Left lung (tissue), 10 donors: Measurements from ENCODE around the gene LRRC4C. TPM values are rescaled to one million over a fixed set of nuclear protein-coding genes. Genes with fewer than 3 reads are reported as not detected.

ENCODE experiments used
- ATAC-seq: fragments of 200-7000 bp; cut with Tn5 transposase; one replicate; pipeline ENCODE4 v1.9.1; 2020; ENCODE audit warnings: moderate library complexity
- DNase-seq, 4 donors: peaks; one replicate each; pipeline ENCODE4 v3.0.0-alpha.2; 2013 to 2020
- H3K27ac ChIP-seq, 2 donors: fragments of 200-600 bp; sonication (generic) in 1 of 2; one replicate each; pipeline versions ENCODE4 v1.5.0 to v1.8.0; 2020 to 2021
- H3K27me3 ChIP-seq, 2 donors: fragments of 200-600 bp; sonication (generic) in 1 of 2; one replicate each; pipeline versions ENCODE4 v1.5.0 to v1.8.0; 2020 to 2021
- H3K36me3 ChIP-seq, 2 donors: fragments of 200-600 bp; sonication (generic) in 1 of 2; one replicate each; pipeline versions ENCODE4 v1.5.0 to v1.8.0; 2020 to 2021
- H3K4me1 ChIP-seq, 2 donors: fragments of 200-600 bp; one replicate each; pipeline ENCODE4 v1.8.0; 2021
- H3K4me3 ChIP-seq, 2 donors: fragments of 200-600 bp; sonication (generic) in 1 of 2; one replicate each; pipeline versions ENCODE4 v1.5.0 to v1.8.0; 2020 to 2021; ENCODE audit warnings: mild to moderate bottlenecking in 1 of 2
- H3K9me3 ChIP-seq, 2 donors: fragments of 200-600 bp; sonication (generic) in 1 of 2; one replicate each; pipeline versions ENCODE4 v1.5.0 to v1.8.0; 2020 to 2021
- intact Hi-C, 2 donors: fragments of 100-400 bp; cut with DNase I; formaldehyde crosslinking; loops; one replicate each; pipeline versions ENCODE4 v1.11.2 to v1.14.2; 2022
- polyA plus RNA-seq, 6 donors: library from polyadenylated mRNA; unstranded; fragments of 120-200 nt; gene quantifications; one replicate each; pipeline ENCODE4 v1.2.1, GENCODE V29; 2013; ENCODE audit not compliant: insufficient read length in 6 of 6
- total RNA-seq, 2 donors: library from RNA; stranded (reverse); fragmentation: NEBNext Ultra II Directional; extraction: Animal tissue kit (Norgen Biotek cat#: 25700); gene quantifications; one replicate each; pipeline ENCODE4 v1.2.1, GENCODE V29; 2021
- TF ChIP-seq, protein P1 (sequence below), 2 donors: fragments of 200-600 bp; sonication (generic) in 1 of 2; IDR thresholded peaks; one replicate each; pipeline versions ENCODE4 v1.5.0 to v1.8.0; 2021; ENCODE audit warnings: antibody characterized with exemption in 2 of 2
- donor health status: DM: no; HTN: yes; CAD: no.
- donor health status: DM: no; HTN: no; CAD: no.

Gene LRRC4C
- total and polyA plus RNA-seq, 8 donors: 0.50 to 6.8 (median 4.2) TPM

DNA sequence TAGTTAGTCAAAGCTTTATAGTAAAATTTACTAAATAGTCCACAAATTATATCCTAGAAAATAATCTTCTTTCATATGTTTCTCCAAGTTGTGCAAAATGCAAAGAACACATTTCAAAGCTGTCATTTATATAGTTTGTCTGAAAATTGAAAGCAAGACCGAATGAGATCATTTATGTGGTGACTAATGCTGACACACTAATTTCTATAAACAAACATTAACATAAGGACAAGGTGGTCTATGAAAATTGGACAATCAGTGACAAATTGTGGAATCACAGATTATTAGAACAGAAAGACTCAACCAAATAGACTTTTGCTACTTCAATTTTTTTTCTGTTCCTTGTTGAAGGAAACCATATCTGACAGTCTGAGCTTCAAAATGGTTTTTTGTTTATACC lies 1056.1 kb downstream of the LRRC4C start:
- intact Hi-C loops: no loop called here
- no peak for ATAC-seq
- Histone ChIP-seq H3K4me1 (no peaks in the 10 kb centered on the region), H3K27ac (no peak overlapping the region), H3K27me3 (no peaks in the 10 kb centered on the region), H3K4me3 (no peak overlapping the region), H3K9me3 (no peaks in the 10 kb centered on the region), H3K36me3 (no peaks in the 10 kb centered on the region)
- TF ChIP-seq, protein P1, sequence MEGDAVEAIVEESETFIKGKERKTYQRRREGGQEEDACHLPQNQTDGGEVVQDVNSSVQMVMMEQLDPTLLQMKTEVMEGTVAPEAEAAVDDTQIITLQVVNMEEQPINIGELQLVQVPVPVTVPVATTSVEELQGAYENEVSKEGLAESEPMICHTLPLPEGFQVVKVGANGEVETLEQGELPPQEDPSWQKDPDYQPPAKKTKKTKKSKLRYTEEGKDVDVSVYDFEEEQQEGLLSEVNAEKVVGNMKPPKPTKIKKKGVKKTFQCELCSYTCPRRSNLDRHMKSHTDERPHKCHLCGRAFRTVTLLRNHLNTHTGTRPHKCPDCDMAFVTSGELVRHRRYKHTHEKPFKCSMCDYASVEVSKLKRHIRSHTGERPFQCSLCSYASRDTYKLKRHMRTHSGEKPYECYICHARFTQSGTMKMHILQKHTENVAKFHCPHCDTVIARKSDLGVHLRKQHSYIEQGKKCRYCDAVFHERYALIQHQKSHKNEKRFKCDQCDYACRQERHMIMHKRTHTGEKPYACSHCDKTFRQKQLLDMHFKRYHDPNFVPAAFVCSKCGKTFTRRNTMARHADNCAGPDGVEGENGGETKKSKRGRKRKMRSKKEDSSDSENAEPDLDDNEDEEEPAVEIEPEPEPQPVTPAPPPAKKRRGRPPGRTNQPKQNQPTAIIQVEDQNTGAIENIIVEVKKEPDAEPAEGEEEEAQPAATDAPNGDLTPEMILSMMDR (IDR thresholded peaks at IDR 0.05): no peak
- DNase-seq: no peak

DNA sequence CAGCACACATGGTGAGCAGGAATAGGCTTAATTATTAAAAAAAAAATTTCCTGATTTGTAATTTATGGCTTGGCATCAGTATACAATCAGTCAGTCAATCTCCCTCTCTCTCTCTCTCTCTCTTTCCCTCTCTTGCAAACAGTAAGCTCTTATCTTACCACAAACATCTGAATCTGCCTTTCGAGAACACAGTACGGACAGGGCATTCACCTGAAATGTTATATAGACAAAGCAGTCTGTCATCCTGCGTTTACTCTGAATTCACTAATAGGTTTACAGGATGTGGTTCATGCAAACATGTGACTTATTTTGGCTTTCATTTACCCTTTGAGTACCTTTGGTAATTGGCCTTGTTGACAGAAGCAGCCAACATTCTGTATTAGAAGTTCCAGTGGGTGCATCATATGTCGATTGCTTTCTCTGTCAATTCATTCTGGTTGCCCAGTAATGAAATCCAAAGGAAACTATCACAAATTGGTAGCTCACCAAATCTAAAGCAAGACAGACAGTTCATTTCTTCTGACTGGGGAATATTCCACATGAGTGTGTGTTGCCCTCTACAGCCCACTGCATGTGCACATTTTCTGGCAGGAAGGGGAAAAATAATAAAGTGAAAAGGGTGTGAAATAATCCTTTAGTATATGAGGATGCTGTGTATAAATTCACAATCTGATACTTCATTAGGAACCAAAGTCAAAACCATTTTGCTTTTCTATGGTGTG lies 1058.2 kb downstream of the LRRC4C start:
- DNase-seq (no peak), ATAC-seq (no peak)
- Histone ChIP-seq H3K36me3 (no peaks in the 10 kb centered on the region), H3K27me3 (no peaks in the 10 kb centered on the region), H3K27ac (no peak overlapping the region), H3K4me1 (no peaks in the 10 kb centered on the region), H3K9me3 (no peaks in the 10 kb centered on the region), H3K4me3 (no peak overlapping the region)
- intact Hi-C loops: no loop called here
- TF ChIP-seq, protein P1 (IDR thresholded peaks at IDR 0.05): no peak

- Histone ChIP-seq H3K27ac (no peak overlapping the region), H3K36me3 (no peaks in the 10 kb centered on the region), H3K4me3 (no peak overlapping the region), H3K4me1 (no peaks in the 10 kb centered on the region), H3K9me3 (no peaks in the 10 kb centered on the region), H3K27me3 (no peaks in the 10 kb centered on the region)
- ATAC-seq (no peak), DNase-seq (no peak)
- intact Hi-C loops: no loop called here
- TF ChIP-seq, protein P1 (IDR thresholded peaks at IDR 0.05): no peak
Observed at GRCh38 chr11:40397141-40397540, 1062.3 kb downstream of the LRRC4C start.

- H3K27me3 ChIP-seq: no peaks in the 10 kb centered on the region
- ATAC-seq (no peak), DNase-seq (no peak)
- intact Hi-C loops: no loop called here
- no peaks in the 10 kb centered on the region for H3K9me3 ChIP-seq
- H3K27ac ChIP-seq: no peak overlapping the region
- TF ChIP-seq, protein P1 (IDR thresholded peaks at IDR 0.05): no peak
- H3K4me3 ChIP-seq: no peak overlapping the region
- no peaks in the 10 kb centered on the region for H3K36me3 ChIP-seq
- H3K4me1 ChIP-seq: no peaks in the 10 kb centered on the region
Observed at GRCh38 chr11:40393511-40393910, 1065.9 kb downstream of the LRRC4C start.

DNA sequence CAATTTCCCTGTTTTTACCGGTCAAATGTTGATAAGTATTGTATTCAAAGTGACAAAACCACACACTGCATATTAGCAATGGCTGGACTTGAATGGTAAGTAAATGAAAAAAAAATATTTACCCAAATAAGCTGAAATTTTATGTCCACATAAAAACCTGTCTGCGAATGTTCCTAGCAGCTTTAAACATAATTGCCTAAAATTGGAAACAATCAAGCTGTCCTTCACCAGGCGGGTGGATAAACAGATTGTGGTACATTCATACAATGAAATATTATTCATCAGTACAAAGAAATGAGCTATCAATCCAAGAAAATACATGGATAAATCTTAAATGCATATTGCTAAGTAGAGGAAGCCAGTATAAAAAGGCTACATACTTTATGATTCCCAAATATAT lies 1067.8 kb downstream of the LRRC4C start:
- H3K4me3 ChIP-seq: no peak overlapping the region
- TF ChIP-seq, protein P1 (IDR thresholded peaks at IDR 0.05): no peak
- ATAC-seq (no peak), DNase-seq (no peak)
- no peaks in the 10 kb centered on the region for H3K27me3 ChIP-seq
- H3K27ac ChIP-seq: no peak overlapping the region
- intact Hi-C loops: no loop called here
- no peaks in the 10 kb centered on the region for H3K4me1 ChIP-seq
- H3K9me3 ChIP-seq: no peaks in the 10 kb centered on the region
- no peaks in the 10 kb centered on the region for H3K36me3 ChIP-seq
